Stimulated activated CD4-positive, alpha-beta T cell treated with anti-CD3 and anti-CD28 coated beads, Interleukin-4, amount 100 ng/mL, for 24 hours (primary cell): ENCODE data around the gene ALDH3B2.
A peak's percentile ranks its signal among the peaks of the same experiment; 100 is the strongest.
"Not testable (repeated sequence)": the region's sequence is repeated elsewhere in the genome, so short reads cannot be mapped to it uniquely, and the experiment has no call there.

Experiments
- DNase-seq: peaks from one replicate; pipeline ENCODE4 v3.0.0-alpha.2; 2020

Gene ALDH3B2

DNA sequence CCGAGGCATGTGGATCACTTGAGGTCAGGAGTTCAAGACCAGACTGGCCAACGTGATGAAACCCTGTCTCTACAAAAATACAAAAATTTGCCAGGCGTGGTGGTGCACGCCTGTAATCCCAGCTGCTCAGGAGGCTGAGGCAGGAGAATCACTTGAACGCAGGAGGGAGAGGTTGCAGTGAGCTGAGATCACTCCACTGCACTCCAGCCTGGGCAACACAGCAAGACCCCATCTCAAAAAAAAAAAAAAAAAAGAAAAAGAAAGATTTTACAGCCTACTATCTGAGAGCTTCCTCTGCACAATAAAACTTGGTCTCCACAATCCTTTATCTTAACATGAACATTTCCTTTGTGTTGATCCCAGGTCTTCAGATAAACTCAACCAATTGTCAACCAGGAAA lies 13.7 kb downstream of the ALDH3B2 start:
- DNase-seq = not testable (repeated sequence)

DNA sequence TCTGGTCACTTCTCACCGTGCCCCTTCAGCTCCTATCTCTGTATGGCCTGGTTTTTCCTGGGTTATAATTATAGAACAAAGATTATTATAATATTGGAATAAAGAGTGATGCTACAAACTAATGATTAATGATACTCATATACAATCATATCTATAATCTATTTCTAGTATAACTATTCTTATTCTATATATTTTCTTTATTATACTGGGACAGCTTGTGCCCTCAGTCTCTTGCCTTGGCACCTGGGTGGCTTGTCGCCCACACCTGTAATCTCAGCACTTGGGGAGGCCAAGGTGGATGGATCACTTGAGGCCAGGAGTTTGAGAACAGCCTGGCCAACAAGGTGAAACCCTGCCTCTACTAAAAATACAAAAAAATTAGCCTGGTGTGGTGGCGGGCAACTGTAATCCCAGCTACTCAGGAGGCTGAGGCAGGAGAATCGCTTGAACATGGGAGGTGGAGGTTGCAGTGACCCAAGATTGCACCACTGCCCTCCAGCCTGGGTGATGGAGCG lies 14.7 kb downstream of the ALDH3B2 start:
- not testable (repeated sequence) for DNase-seq

DNA sequence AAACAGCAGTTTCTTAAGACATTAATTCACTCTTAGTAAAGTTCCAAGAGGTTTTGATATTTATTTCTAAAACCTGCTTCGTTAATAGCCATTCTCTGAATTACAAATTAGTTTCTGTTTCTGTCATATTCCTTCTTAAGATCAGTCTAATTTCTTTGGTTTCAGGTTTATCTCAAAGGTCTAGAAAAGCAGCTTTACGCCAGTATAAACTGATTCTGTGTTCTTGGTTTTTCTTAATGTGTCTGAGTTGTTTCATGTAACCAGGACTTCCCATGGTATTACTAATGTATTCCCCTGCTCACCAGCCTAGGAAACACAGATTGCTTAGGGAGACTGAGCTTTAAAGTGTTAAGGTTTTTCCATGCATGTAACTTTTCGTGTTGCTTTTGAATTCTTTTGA lies 17.1 kb downstream of the ALDH3B2 start:
- DNase-seq = no peak

DNA sequence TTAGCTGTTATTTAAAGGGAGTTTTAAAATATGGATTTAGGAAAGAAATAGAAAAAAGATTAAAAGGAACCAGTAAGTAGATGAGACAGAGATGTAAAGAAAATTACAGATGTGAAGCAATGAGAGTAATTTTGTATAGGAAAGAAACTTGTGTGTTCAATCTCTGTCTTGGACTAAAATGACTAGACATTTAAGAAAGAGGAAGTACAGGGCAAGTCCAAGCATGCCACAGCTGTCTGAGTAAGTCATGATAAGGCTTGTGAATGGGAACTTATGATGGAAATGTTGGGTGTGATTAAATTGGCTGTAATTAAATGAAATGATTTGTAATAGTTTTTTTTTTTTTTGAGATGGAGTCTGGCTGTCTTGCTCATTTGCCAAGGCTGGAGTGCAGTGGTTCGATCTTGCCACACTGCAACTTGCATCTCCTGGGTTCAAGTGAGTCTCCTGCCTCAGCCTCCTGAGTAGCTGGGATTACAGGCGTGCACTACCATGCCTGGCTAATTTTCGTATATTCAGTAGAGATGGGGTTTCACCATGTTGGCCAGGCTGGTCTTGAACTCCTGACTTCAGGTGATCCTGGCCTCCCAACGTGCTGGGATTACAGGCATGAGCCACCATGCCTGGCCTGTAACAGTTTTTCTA lies 18.0 kb downstream of the ALDH3B2 start:
- no peak for DNase-seq

DNA sequence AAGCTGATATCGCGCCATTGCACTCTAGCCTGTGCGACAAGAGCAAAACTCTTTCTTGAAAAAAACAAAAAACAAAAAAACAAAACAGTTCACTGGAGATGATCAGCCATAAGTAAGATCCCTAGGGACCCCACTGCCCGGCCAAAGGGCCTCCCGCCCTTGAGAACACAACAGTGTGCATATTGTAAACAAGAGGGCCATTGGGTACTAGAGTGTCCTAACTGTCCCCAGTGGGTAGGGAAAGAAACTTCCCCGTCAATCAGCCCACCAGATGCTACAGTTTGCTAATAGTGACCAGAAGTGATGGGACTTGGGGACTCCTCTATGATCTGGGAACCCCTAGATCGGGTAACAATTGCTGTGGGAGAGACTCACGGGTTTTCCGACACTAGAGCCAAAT lies 20.2 kb downstream of the ALDH3B2 start:
- DNase-seq = no peak

DNA sequence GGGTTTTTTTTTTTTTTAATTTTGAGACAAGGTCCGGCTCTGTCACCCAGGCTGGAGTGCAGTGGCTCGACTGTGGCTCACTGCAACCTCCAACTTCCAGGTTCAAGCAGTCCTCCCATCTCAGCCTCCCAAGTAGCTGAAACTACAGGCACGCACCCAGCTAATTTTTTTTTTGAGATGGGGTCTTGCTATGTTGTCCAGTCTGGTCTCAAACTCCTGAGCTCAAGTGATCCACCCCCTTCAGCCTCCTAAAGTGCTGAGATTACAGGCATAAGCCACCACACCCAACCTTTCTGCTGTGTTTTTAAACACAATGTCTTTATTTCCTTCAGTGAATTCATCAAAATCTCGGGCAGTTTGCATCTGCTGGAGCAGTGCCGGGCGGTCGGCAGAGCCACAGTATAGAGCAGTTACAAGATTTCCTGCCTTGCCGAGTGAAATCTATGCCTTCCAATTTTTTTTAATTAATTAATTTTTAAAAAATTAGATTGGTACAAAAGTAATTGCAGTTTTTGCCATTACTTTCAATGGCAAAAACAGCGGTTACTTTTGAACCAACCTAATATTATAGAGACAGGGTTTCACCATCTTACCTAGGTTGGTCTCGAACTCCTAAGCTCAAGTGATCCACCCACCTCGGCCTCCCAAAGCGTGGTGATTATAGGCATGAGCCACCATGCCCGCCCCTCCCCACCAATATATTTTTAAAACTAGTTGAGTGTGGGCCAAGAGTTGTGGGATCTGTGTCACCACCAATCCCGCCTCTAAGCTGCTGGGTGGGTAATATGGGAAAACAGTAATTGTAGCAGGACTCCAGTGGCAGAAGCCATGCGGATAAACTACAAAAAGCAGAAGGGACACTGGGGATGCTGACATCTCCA lies 21.2 kb downstream of the ALDH3B2 start:
- no peak for DNase-seq

DNA sequence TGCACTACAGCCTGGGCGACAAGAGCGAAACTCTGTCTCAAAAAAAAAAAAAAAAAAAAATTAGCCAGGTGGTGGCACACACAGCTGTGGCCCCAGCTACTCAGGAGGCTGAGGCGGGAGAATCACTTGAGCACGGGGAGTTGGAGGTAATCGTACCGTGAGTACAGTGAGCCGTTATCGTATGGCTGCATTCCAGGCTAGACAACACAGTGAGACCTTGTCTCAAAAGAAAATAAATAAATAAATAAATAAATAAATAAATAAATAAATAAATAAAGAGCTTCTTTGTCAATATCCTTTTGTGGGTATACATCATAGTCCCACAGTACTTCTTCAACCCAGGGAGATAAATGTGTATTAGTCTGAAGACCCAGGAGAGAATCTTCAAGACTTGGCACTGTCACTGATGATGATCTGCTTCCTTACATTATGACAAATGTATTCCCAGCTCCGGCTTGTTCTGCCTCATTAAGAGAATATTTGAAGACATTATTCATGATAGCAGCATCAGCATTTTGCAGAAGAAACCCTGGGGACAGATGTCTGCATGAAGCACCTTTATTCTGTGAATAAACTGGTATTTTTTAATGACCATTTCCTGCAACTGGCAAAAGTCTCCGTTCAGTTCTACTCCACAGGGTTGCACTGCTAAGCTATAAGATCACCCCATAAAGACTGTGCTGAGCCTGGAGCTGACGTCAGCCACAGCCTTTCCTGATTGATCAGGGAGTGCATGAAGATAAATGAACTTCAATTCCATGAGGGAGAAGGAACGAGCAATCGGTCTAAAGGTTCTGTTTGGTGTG lies 22.2 kb downstream of the ALDH3B2 start:
- DNase-seq = no peak

DNA sequence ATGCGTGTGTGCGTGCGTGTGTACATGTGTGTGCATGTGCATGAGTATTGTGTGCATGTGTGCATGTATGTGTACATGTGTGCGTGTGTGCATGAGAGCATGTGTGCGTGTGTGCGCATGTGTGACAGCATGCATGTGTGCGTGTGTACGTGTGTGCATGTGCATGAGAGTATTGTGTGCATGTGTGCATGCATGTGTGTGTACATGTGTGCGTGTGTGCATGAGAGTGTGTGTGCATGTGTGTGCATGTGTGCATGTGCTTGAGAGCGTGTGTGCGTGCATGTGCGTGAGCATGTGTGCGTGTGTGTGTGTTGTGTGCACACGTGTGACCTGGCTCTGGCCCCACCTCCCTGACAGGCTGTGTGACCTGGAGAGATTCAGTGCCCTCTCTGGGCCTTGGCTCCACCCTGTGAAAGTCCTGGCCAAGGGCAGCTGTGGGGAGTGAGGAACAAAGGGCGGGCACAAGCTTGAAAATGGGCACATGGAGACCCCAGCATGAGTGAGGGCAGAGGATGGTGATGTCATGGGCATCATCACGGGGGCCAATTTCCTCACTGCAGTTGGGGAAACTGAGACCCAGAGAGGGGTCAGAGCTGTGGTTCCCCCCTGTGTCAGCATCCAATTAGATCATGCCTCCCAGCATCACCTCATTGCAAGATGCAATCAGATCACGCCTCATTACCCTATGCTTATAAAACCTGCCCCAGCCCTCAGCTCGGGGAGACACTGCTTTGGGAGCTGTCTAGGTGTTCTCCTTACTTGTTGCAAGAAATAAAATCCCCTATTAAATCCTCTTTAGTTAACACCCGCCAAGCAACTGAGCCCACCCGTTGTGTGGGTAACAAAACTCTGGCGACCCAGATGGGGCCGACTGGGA lies 24.6 kb downstream of the ALDH3B2 start:
- no peak for DNase-seq

DNA sequence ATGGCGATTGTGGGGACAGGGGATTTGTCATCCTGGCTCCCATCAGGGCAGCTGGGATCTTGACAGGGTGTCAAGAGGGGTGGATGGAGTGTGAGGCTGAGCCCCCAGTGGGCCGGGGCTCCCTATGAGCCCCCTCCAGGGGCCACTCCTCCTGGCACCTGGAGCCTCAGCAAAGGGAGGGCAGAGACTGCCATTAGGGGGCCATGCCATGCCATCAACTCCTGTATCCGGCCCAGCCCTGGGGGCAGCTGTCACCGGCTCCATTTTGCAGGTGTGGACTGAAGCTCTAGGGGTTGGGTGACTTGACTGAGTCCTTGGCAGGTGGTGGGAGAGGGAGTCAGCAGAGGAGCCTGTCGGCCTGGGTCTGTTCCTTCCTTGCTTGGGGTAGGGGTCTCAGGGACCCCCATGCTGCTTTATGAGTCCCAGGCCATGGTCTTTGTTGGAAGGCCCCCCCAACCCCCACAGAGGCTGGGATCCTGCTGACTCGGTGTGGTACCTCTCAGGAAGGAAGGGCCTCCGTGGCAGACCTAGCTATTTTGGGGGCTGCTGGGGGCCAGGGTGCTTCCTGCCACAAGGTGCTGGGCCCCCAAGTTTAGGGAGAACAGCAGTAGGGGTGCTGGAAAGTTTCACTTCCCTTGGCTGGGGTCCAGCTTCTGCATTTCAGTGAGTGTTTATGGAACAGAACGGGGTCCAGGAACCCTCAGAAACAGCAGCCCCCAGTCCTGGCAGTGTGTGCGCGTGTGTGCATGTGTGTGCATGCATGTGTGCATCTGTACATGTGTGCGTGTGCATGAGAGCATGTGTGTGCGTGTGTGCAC lies 25.4 kb downstream of the ALDH3B2 start:
- DNase-seq = no peak

DNA sequence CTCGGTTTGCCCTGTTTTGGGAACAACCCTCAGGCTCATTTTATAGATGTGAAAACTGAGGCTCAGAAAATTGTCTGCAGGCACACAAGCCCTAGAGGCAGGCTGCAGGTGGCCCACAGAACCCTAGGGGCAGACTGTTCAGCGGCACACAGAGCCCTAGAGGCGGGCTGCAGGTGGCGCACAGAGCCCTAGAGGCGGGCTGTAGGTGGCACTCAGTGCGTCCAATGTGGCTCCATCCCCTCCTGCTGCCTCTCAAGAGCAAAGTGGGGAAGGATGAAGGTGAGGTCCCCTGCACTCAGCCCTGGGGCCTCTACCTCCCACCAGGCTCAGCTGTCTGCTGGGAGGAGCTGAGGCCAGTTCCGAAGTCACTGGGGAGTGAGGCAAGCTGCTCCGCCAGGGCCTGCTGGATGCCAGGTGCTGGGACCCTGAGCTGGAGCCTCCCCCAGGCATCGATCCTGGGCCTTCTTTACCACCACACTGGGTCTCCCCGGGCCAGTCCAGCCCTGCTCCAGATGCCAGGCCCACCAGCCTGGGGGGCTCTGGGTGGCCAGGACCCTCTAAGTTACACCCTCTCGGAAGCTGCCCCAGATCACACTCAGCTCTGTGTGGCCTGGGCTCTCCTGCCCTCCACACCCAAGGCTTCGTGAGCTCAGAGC lies 26.2 kb downstream of the ALDH3B2 start:
- peak; percentile 48 for DNase-seq

DNA sequence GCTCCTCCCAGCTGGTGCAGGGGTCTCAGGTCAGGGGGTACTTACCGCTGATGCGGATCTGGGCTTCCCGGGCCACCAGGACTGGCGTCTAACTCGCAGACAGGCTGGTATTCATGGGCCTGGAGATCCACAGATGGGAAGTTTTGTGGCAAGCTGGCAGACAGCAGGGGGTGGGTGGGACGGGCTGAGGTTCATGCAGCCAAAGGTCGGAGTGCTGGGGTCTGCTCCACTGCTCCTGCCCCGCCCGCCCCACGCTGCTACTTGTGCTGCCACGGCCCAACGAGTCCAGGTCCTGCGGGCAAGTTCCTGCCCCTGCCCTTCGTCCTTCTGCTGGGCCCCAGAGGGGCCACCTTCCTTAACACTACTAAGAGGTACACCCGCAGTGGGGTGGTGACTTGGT lies 27.0 kb downstream of the ALDH3B2 start:
- DNase-seq = no peak

DNA sequence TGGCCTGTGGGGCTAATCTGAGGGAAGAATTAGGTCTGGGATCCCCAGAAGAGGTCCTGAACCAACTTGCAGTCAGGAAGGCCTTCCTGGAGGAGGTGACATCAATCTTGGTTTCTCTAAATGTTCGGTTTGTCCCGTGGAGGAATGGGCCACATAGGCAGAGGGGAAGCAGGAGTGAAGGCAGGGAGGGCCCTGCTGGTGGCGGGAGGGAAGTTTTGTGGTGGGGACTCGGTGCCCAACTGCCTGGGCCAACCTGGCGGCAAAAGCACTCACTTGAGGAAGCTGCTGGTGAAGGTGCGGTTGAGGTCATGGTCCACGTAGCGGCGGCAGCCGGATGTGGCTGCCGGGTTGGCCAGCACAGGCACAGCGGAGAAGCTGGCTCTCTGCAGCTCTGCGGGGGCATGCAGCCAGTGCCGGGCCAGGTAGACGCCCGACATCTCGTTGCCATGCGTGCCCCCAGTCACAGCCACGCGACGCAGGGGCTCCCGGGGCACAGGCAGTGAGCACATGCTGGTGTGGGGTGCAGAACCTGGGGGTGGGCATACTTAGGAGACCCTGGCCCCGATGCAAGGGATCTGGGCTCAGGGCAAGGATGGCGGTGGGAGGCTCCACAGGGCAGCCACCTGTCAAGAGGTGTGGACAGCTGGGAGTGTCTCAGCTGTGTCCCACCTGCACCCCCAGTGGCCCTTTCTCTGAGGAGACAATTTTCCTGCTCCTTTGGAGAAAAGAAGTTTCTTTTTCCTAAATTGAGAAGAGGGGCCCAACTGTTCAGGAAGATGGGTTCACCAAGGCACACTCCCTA lies 27.7 kb downstream of the ALDH3B2 start:
- peak; percentile 19 for DNase-seq

DNA sequence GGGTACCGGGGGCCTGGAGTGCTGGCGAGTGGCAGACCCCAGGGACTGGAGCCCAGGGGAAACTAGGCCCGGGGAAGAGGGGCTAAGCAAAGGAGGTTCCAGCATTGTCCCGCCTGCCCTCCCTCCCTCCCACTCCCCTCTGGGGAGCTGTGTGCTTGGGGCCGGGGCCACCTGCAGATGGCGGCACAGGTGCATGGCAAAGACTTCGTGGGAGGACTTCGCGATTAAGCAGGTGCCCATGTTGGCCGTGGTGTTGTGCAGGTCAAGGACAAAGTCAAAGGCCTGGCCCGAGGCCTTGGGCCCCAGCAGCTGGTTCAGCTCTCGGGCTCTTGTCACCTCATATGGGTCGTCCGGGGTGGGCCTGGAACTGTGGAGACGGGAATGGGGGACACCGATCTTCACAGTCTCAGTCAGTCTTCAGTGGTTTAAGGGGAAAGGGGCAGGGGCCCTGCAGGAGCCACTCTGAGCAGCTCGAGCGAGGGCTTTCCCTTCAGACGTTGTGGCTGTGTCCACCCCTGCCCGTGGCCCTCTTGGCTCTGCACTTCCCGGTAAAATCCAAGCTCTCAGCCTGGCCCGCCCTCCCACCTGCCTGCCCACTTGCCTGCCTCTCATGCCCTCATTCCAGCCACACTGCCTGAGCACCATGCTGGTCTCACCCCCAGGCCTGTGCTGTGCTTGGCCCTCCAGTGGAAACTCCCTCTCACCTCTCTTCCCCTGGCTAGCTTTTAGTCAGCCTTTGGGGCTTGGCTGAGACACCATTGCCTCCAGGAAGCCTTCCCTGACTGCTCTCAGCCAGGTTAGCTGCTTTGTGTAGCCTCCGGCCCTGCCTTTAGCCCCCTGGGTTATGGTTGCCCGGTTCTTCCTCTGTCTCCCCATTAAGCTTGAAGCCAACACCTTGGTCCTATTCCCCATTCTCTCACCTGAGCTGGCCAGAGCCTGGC lies 28.6 kb downstream of the ALDH3B2 start:
- no peak for DNase-seq

DNA sequence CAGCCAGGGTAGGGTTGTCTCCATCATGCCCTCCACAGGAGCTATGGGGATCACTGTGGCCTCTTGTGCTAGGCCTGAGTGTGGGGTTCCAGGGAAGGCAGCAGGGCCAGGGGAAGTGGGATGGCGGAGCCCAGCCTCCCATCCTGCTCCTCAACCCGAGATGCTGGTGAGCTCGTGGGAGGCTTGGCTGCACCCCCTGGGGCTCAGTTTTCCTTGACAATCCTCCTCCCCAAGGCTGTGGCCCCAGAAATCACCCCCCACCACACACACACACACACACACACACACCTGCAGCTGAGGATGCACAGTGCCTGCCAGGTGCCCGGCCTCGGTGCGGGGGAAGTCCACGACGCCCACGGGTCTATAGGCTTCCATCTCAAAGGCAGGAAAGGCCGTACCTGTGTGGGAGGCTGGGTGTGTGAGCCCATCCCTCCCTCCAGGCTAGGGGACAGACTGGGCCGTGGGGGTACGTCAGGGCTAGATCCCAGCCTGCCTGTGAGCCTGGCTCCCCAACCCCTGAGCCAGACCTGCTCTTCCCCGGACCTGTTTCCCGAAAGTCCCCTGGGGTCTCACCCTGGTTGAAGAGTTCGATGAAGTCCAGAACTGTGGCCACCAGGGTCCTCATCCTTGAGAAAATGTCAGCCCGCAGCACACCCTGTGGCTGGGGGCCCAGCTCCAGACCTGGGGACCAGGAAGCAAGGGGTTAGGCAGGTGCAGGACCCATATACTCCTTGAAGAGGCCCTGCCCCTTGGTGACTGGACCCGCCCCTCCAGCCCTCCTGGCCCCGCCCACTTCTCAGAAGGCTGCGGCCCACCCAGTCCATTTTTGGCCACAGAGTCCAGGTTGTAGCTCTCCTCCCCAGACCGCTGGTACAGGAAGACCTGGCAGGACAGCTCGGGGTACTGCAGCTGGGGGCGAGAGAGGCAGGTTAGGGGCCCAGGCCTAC lies 29.7 kb downstream of the ALDH3B2 start:
- no peak for DNase-seq

DNA sequence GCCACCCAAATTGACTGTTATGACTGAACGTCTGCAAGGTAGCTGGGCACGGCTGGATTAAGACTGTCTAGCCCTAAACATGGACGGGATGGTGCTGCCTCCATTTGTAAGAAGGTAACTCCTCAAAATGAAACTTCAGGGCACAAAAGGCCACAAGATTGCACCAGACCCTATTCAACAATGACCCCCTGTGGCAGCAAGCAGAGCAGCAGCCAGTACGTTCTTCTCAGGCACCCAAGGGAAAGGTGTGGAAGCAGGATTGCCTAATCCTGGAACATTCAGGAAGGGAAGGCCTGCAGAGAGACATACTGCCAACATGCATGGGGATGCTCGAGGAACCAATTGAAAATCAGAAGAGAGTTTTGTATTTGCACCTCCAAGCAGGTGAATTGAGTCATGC lies 30.4 kb downstream of the ALDH3B2 start:
- DNase-seq = no peak

DNA sequence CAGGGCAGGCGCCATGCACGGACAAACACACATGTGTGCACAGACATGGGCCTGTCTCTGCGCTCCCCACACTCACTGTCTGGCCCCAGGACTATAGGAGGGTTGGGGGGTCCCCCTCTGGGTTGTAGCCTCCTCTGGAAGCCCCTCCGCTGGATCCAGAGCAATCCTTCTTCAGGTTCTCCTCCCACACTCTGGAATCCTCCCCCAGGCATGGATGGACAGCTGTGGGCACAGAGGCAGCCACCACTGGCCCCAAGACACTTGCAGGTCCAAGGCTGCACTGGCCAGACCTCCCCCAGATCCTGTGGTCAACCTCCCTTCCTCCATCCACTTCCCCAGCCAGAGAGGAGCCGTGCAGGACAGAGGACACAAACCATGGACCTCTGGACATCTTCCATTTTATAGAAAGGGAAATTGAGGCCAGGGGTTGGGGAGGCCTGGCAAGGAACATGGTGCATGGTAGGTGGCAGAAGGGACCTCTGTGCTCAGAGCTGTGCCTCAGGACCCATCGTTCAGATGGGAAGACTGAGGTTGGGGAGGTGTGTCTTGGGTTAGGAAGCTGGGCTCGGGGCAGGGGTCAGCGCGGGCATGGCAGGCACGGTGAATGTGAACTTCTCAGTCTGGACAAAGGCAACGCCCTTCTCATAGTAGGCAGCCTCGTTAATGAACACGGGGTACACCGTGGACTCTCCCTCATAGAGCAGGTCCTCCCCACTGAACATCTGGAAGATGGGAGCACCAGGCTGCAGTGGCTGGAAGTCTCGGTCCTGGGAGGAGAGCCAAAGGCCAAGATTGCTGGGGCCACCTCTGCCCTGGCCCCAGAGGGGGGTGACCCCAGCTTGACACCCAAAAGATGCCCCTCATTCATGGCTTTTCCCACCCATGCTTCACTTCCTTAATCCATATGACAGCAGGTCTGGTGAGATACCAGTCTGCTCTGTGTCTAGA lies 32.0 kb downstream of the ALDH3B2 start:
- no peak for DNase-seq
